ENCODE measurements around the gene OSBPL3. TPM values are rescaled to one million over a fixed set of nuclear protein-coding genes. Genes with fewer than 3 reads are reported as not detected.
A peak's percentile ranks its signal among the peaks of the same experiment; 100 is the strongest.

OSBPL3 gene
- total and polyA plus RNA-seq, 2 donors (not counting 3 experiments of a cell fraction or from before 2014, with no cell fraction given) = 7.5 to 27.1 TPM

DNA sequence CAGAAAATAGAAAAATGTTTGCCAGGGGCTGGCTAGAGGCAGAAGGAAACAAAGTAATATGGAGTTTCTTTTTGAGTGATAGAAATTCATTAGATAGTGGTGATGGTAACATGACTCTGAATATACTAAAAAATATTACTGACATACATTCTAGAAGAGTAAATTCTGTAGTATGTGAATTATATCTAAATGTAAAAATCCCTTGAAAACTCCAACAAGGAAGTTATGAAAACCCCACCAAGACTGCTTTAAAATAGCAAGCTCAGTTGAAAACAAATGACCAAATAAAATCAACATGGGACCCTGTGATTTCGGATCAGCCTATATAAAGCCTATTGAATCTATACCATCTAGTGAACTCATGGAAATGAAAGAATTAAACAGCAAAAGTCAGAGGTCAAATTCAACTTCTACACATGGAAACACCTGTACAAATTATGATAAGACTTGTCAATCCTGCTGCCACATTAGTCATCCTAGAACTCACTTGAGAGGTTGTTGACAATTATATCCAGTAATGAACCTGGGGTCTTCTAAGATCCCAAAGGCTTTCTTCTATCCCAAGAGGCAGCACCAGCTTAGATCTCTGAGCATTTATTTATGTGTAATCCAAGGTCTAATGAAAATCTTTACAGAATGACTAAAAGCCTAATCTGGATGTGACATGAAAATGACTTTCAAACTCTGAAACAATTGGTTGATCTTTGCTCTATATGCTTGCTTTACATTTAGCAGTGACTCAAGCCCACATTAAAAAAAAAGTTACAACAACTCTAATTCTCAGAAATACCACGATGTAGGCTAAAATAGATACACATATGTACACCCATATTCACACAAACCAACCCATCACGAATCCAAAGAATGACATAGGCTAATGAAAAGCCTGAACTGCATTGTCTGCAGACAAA lies 59.3 kb downstream of the OSBPL3 start:
- POLR2A ChIA-PET = interaction anchor here (1.4 kb wide), 1 partner anchor 61 kb away, joined by 3 read pairs; no protein-coding TSS in a partner anchor
- intact Hi-C loops (cut with micrococcal nuclease) (no loop called here), dilution Hi-C loops (cut with MboI; ENCODE audit: extremely low pct_ligation_motif_present, low sequenced_read_pairs) (no loop called here)
- Histone ChIP-seq H2AFZ (ENCODE audit: low read depth, low read length) (no peak overlapping the region), H3K27me3 (ENCODE audit: control insufficient read depth in 2 of 2, insufficient read depth in 2 of 2, low read length in 2 of 2) (no peaks in the 10 kb centered on the region), H4K20me1 (replicated peaks; ENCODE audit: control insufficient read depth, extremely low read depth, insufficient read depth, low read length) (no peaks in the 10 kb centered on the region), H3K9me1 (replicated peaks; ENCODE audit: control insufficient read depth, extremely low read depth, insufficient read depth, low read length) (no peaks in the 10 kb centered on the region), H3K9me3 (replicated peaks; ENCODE audit: control insufficient read depth, insufficient read depth, low read length) (no peaks in the 10 kb centered on the region), H3K27ac (ENCODE audit: insufficient read depth, low read depth, low read length) (no peak overlapping the region), H3K4me3 (replicated peaks in 1 of 3; ENCODE audit: insufficient read depth in 1 of 3, low read depth in 1 of 3, low read length in 3 of 3) (no peak overlapping the region), H3K36me3 (ENCODE audit: control insufficient read depth in 2 of 2, extremely low read depth in 1 of 2, insufficient read depth in 2 of 2, low read length in 2 of 2) (no peaks in the 10 kb centered on the region), H3K4me1 (ENCODE audit: control insufficient read depth, extremely low read depth, insufficient read depth, low read length) (peaks cover 26% of the 10 kb centered on the region), H3K4me2 (ENCODE audit: insufficient read depth, low read length) (peak overlapping the region; percentile 25), H3K79me2 (ENCODE audit: control insufficient read depth, insufficient read depth, low read length) (peaks cover 83% of the 10 kb centered on the region), H3K9ac (replicated peaks; ENCODE audit: extremely low read depth, insufficient read depth, low read length) (no peak overlapping the region)
- FAIRE-seq = peak; percentile 4
- no peak for TF ChIP-seq FOS (IDR thresholded peaks at IDR 0.05; ENCODE audit: borderline replicate concordance, insufficient read depth, low read length)
- no peak for TF ChIP-seq MYC (IDR thresholded peaks at IDR 0.05; ENCODE audit: low read depth, low read length)
- TF ChIP-seq POLR2AphosphoS5 (IDR thresholded peaks at IDR 0.05; ENCODE audit: insufficient read depth, low read depth, low read length) = no peak
- TF ChIP-seq JUN (IDR thresholded peaks at IDR 0.05; ENCODE audit: borderline replicate concordance, insufficient read depth, insufficient read length, low read depth) = no peak
- TF ChIP-seq, protein P1, sequence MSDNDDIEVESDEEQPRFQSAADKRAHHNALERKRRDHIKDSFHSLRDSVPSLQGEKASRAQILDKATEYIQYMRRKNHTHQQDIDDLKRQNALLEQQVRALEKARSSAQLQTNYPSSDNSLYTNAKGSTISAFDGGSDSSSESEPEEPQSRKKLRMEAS (IDR thresholded peaks at IDR 0.05; ENCODE audit: insufficient read depth, insufficient read length) = no peak
- TF ChIP-seq, protein P2, sequence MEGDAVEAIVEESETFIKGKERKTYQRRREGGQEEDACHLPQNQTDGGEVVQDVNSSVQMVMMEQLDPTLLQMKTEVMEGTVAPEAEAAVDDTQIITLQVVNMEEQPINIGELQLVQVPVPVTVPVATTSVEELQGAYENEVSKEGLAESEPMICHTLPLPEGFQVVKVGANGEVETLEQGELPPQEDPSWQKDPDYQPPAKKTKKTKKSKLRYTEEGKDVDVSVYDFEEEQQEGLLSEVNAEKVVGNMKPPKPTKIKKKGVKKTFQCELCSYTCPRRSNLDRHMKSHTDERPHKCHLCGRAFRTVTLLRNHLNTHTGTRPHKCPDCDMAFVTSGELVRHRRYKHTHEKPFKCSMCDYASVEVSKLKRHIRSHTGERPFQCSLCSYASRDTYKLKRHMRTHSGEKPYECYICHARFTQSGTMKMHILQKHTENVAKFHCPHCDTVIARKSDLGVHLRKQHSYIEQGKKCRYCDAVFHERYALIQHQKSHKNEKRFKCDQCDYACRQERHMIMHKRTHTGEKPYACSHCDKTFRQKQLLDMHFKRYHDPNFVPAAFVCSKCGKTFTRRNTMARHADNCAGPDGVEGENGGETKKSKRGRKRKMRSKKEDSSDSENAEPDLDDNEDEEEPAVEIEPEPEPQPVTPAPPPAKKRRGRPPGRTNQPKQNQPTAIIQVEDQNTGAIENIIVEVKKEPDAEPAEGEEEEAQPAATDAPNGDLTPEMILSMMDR (IDR thresholded peaks at IDR 0.05; ENCODE audit: extremely low read depth in 1 of 2, insufficient read depth in 1 of 2, low read depth in 1 of 2, low read length in 2 of 2) = no peak
- CTCF ChIA-PET = interaction anchor here (1.0 to 1.8 kb wide), 3 partner anchors 10 to 100 kb away, joined by 4 to 5 read pairs (median 4); no protein-coding TSS in a partner anchor
- no TSS peak for BruUV-seq (replicated peaks)
- peak; percentile 77 for DNase-seq (ENCODE audit: low read depth, low spot score)

Data from endothelial cell of umbilical vein (primary cell).